GM19025 (cell line): ENCODE measurements around the gene CCDC117.
"Not testable (repeated sequence)": the region's sequence is repeated elsewhere in the genome, so short reads cannot be mapped to it uniquely, and the experiment has no call there.

Source experiments
- ATAC-seq: cut with Tn5 transposase; IDR thresholded peaks from one replicate; pipeline ENCODE4 v1.9.1; 2021; ENCODE audit warnings: mild to moderate bottlenecking, low read depth, moderate library complexity; ENCODE audit not compliant: unreplicated experiment

CCDC117 gene

GRCh38 chr22:28824455-28824854 lies 52.0 kb downstream of the CCDC117 start:
- ATAC-seq: not testable (repeated sequence)

GRCh38 chr22:28826430-28826829 lies 53.9 kb downstream of the CCDC117 start:
- not testable (repeated sequence) for ATAC-seq

GRCh38 chr22:28826921-28827320 lies 54.4 kb downstream of the CCDC117 start:
- ATAC-seq: no peak

GRCh38 chr22:28829358-28830181 lies 57.1 kb downstream of the CCDC117 start:
- ATAC-seq: no peak

- no peak for ATAC-seq
Observed at GRCh38 chr22:28830441-28830840, 57.9 kb downstream of the CCDC117 start.

GRCh38 chr22:28831140-28832072 lies 58.9 kb downstream of the CCDC117 start:
- ATAC-seq: no peak

- no peak for ATAC-seq
Observed at GRCh38 chr22:28832731-28833130, 60.2 kb downstream of the CCDC117 start.

- ATAC-seq: no peak
Observed at GRCh38 chr22:28833276-28833923, 60.9 kb downstream of the CCDC117 start.

- ATAC-seq: no peak
Observed at GRCh38 chr22:28835630-28836189, 63.2 kb downstream of the CCDC117 start.

- ATAC-seq: no peak
Observed at GRCh38 chr22:28837640-28838039, 65.1 kb downstream of the CCDC117 start.
